Neural progenitor cell (in vitro differentiated cells): Measurements from ENCODE around the gene MGAT4A.

Experiments used
- EZH2 ChIP-seq: fragments of 200-600 bp; sonication (generic); IDR thresholded peaks from 2 replicates; pipeline ENCODE4 v1.6.1; 2017; ENCODE audit warnings: antibody characterized with exemption, mild to moderate bottlenecking, moderate library complexity
- TF ChIP-seq, protein P1 (sequence below): fragments of 200-600 bp; sonication (generic); IDR thresholded peaks from 2 replicates; pipeline ENCODE4 v1.5.1; 2017; ENCODE audit warnings: antibody characterized with exemption, mild to moderate bottlenecking

DNA sequence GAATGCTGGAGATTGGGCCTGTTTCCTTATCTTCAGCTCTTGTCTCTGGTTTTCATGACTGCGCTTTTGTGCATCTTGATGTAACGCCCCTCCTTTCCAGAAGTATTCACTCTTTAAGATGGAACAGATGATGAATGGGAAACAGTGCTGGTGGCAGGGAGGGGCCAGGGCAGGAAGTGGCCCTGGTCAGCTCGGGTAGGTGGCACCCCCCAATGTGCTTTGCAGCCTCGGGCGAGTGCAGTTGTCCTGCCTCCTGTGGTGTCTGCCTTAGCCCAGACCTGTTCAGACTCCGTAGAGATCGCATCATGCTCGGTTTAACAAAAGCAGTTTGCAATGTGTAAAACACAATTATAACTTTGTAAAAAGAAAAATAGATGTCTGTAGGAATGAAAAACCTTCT lies 17.0 kb upstream of the MGAT4A start:
- TF ChIP-seq EZH2: no peak
- TF ChIP-seq, protein P1, sequence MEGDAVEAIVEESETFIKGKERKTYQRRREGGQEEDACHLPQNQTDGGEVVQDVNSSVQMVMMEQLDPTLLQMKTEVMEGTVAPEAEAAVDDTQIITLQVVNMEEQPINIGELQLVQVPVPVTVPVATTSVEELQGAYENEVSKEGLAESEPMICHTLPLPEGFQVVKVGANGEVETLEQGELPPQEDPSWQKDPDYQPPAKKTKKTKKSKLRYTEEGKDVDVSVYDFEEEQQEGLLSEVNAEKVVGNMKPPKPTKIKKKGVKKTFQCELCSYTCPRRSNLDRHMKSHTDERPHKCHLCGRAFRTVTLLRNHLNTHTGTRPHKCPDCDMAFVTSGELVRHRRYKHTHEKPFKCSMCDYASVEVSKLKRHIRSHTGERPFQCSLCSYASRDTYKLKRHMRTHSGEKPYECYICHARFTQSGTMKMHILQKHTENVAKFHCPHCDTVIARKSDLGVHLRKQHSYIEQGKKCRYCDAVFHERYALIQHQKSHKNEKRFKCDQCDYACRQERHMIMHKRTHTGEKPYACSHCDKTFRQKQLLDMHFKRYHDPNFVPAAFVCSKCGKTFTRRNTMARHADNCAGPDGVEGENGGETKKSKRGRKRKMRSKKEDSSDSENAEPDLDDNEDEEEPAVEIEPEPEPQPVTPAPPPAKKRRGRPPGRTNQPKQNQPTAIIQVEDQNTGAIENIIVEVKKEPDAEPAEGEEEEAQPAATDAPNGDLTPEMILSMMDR: no peak
